ENCODE results near the gene SH3D21.

The SH3D21 gene

GRCh38 chr1:36351227-36351977 lies 45.2 kb downstream of the SH3D21 start:
- H3K27me3 Mint-ChIP-seq (ENCODE audit: low read depth), result no peaks in the 10 kb centered on the region
- peaks cover 17% of the 10 kb centered on the region for H3K4me1 Mint-ChIP-seq (ENCODE audit: low read depth)
- H3K9me3 Mint-ChIP-seq, result no peaks in the 10 kb centered on the region
- H3K27ac Mint-ChIP-seq, result peak overlapping the region; percentile 41
- H3K4me3 Mint-ChIP-seq, result no peak overlapping the region
- H3K36me3 Mint-ChIP-seq (ENCODE audit: low read depth), result peaks cover 40% of the 10 kb centered on the region

GRCh38 chr1:36352125-36352909 lies 46.1 kb downstream of the SH3D21 start:
- peaks cover 17% of the 10 kb centered on the region for H3K4me1 Mint-ChIP-seq (ENCODE audit: low read depth)
- H3K9me3 Mint-ChIP-seq, result no peaks in the 10 kb centered on the region
- peaks cover 40% of the 10 kb centered on the region for H3K36me3 Mint-ChIP-seq (ENCODE audit: low read depth)
- H3K27me3 Mint-ChIP-seq (ENCODE audit: low read depth), result no peaks in the 10 kb centered on the region
- H3K27ac Mint-ChIP-seq, result peak overlapping the region; percentile 22
- H3K4me3 Mint-ChIP-seq, result no peak overlapping the region

GRCh38 chr1:36352910-36353878 lies 47.0 kb downstream of the SH3D21 start:
- no peaks in the 10 kb centered on the region for H3K27me3 Mint-ChIP-seq (ENCODE audit: low read depth)
- H3K9me3 Mint-ChIP-seq, result no peaks in the 10 kb centered on the region
- peaks cover 17% of the 10 kb centered on the region for H3K4me1 Mint-ChIP-seq (ENCODE audit: low read depth)
- H3K36me3 Mint-ChIP-seq (ENCODE audit: low read depth), result peaks cover 38% of the 10 kb centered on the region
- H3K27ac Mint-ChIP-seq, result peak overlapping the region; percentile 11
- H3K4me3 Mint-ChIP-seq, result no peak overlapping the region

- Mint-ChIP-seq H3K36me3 (ENCODE audit: low read depth) (peaks cover 39% of the 10 kb centered on the region), H3K4me1 (ENCODE audit: low read depth) (peaks cover 20% of the 10 kb centered on the region)
Observed at GRCh38 chr1:36354486-36354885, 48.3 kb downstream of the SH3D21 start.

GRCh38 chr1:36355811-36356210 lies 49.6 kb downstream of the SH3D21 start:
- Mint-ChIP-seq H3K4me1 (ENCODE audit: low read depth) (peaks cover 21% of the 10 kb centered on the region), H3K4me3 (no peak overlapping the region), H3K27ac (peak overlapping the region; percentile 24), H3K9me3 (no peaks in the 10 kb centered on the region), H3K36me3 (ENCODE audit: low read depth) (peaks cover 42% of the 10 kb centered on the region), H3K27me3 (ENCODE audit: low read depth) (no peaks in the 10 kb centered on the region)

More at GRCh38 chr1:36354486-36354885, 48.3 kb downstream of the SH3D21 start:
- Mint-ChIP-seq H3K27ac (no peak overlapping the region), H3K9me3 (no peaks in the 10 kb centered on the region), H3K27me3 (ENCODE audit: low read depth) (no peaks in the 10 kb centered on the region), H3K4me3 (no peak overlapping the region)

GRCh38 chr1:36358514-36359084 lies 52.4 kb downstream of the SH3D21 start:
- Mint-ChIP-seq H3K27me3 (ENCODE audit: low read depth) (no peaks in the 10 kb centered on the region), H3K36me3 (ENCODE audit: low read depth) (peaks cover 39% of the 10 kb centered on the region), H3K4me1 (ENCODE audit: low read depth) (peaks cover 11% of the 10 kb centered on the region), H3K27ac (no peak overlapping the region), H3K4me3 (no peak overlapping the region), H3K9me3 (no peaks in the 10 kb centered on the region)

GRCh38 chr1:36359383-36359782 lies 53.2 kb downstream of the SH3D21 start:
- Mint-ChIP-seq H3K4me3 (no peak overlapping the region), H3K9me3 (no peaks in the 10 kb centered on the region), H3K36me3 (ENCODE audit: low read depth) (peaks cover 35% of the 10 kb centered on the region), H3K27me3 (ENCODE audit: low read depth) (no peaks in the 10 kb centered on the region), H3K27ac (peak overlapping the region; percentile 86), H3K4me1 (ENCODE audit: low read depth) (peaks cover 11% of the 10 kb centered on the region)

GRCh38 chr1:36359911-36360550 lies 53.9 kb downstream of the SH3D21 start:
- H3K36me3 Mint-ChIP-seq (ENCODE audit: low read depth), result peaks cover 32% of the 10 kb centered on the region
- H3K4me3 Mint-ChIP-seq, result no peak overlapping the region

GRCh38 chr1:36365381-36365780 lies 59.2 kb downstream of the SH3D21 start:
- Mint-ChIP-seq H3K4me3 (no peak overlapping the region), H3K36me3 (ENCODE audit: low read depth) (peaks cover 15% of the 10 kb centered on the region), H3K27me3 (ENCODE audit: low read depth) (no peaks in the 10 kb centered on the region), H3K27ac (peak overlapping the region; percentile 52), H3K9me3 (no peaks in the 10 kb centered on the region), H3K4me1 (ENCODE audit: low read depth) (peaks cover 32% of the 10 kb centered on the region)

More at GRCh38 chr1:36359911-36360550, 53.9 kb downstream of the SH3D21 start:
- Mint-ChIP-seq H3K27me3 (ENCODE audit: low read depth) (no peaks in the 10 kb centered on the region), H3K27ac (peak overlapping the region; percentile 86), H3K4me1 (ENCODE audit: low read depth) (peaks cover 11% of the 10 kb centered on the region), H3K9me3 (no peaks in the 10 kb centered on the region)

- H3K9me3 Mint-ChIP-seq, result no peaks in the 10 kb centered on the region
- H3K27me3 Mint-ChIP-seq (ENCODE audit: low read depth), result no peaks in the 10 kb centered on the region
- H3K36me3 Mint-ChIP-seq (ENCODE audit: low read depth), result peaks cover 15% of the 10 kb centered on the region
- peak overlapping the region; percentile 60 for H3K4me3 Mint-ChIP-seq
- peak overlapping the region; percentile 90 for H3K27ac Mint-ChIP-seq
- H3K4me1 Mint-ChIP-seq (ENCODE audit: low read depth), result peaks cover 32% of the 10 kb centered on the region
Observed at GRCh38 chr1:36366091-36366661, 60.0 kb downstream of the SH3D21 start.

GRCh38 chr1:36367066-36367465 lies 60.9 kb downstream of the SH3D21 start:
- H3K27me3 Mint-ChIP-seq (ENCODE audit: low read depth), result no peaks in the 10 kb centered on the region
- peaks cover 32% of the 10 kb centered on the region for H3K4me1 Mint-ChIP-seq (ENCODE audit: low read depth)
- H3K36me3 Mint-ChIP-seq (ENCODE audit: low read depth), result peaks cover 13% of the 10 kb centered on the region
- no peak overlapping the region for H3K4me3 Mint-ChIP-seq
- H3K27ac Mint-ChIP-seq, result peak overlapping the region; percentile 90
- no peaks in the 10 kb centered on the region for H3K9me3 Mint-ChIP-seq

GRCh38 chr1:36367798-36368197 lies 61.6 kb downstream of the SH3D21 start:
- no peaks in the 10 kb centered on the region for H3K9me3 Mint-ChIP-seq
- H3K4me1 Mint-ChIP-seq (ENCODE audit: low read depth), result peaks cover 37% of the 10 kb centered on the region
- H3K27me3 Mint-ChIP-seq (ENCODE audit: low read depth), result no peaks in the 10 kb centered on the region
- peak overlapping the region; percentile 36 for H3K27ac Mint-ChIP-seq
- H3K4me3 Mint-ChIP-seq, result no peak overlapping the region
- H3K36me3 Mint-ChIP-seq (ENCODE audit: low read depth), result peaks cover 12% of the 10 kb centered on the region
